ENCODE data around the gene BTG1. TPM values are rescaled to one million over a fixed set of nuclear protein-coding genes. Genes with fewer than 3 reads are reported as not detected.

Gene BTG1
- total and polyA plus RNA-seq, 8 donors, result 87.9 to 308 (median 262) TPM

DNA sequence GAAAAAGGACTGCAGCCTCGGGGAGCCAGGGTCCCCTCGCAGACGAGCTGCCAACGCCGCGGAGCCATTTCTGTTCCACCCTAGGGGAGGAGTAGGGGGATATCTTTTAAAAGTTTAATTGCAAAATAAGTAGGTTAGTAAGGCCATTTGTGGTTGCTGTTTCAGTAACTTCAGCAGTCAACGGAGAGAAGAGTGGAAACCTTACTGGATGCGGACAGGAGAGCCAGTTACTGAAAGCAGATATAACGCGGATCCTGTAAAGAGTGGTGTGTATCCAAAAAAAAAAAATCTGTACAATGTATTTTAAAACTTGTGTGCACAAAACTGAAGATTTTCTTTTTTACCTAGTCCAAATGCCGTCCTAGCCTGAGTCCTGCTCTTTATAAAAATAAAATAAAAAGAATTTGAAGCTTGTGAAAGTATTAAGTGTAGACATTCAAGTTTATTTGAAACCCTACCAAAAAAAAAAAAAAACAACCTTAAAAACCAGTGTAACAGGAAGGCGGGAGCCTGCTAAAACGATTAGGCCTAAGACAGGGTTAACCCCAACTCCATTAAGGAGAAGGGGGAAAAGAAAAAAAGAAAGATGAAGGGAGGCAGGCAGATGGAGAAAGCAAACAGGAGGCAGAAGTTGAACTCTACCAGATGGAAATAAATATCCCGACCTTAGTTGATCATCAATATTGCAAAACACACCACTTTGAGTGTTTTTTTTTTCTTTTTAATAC, 1.0 kb upstream of the BTG1 start:
- Histone ChIP-seq H3K27ac (peak overlapping the region; percentile 96 to 99), H3K4me1 (peaks cover 5 to 14% of the 10 kb centered on the region in 2 donors), H3K4me3 (peak overlapping the region; percentile 36 to 85), H3K9me3 (no peaks in the 10 kb centered on the region), H3K27me3 (no peaks in the 10 kb centered on the region), H3K36me3 (peaks cover 0 to 24% of the 10 kb centered on the region in 2 donors)
- DNase-seq (peak in 1 of 4 donors; percentile 72), ATAC-seq (peak; percentile 0)
- TF ChIP-seq, protein P1, sequence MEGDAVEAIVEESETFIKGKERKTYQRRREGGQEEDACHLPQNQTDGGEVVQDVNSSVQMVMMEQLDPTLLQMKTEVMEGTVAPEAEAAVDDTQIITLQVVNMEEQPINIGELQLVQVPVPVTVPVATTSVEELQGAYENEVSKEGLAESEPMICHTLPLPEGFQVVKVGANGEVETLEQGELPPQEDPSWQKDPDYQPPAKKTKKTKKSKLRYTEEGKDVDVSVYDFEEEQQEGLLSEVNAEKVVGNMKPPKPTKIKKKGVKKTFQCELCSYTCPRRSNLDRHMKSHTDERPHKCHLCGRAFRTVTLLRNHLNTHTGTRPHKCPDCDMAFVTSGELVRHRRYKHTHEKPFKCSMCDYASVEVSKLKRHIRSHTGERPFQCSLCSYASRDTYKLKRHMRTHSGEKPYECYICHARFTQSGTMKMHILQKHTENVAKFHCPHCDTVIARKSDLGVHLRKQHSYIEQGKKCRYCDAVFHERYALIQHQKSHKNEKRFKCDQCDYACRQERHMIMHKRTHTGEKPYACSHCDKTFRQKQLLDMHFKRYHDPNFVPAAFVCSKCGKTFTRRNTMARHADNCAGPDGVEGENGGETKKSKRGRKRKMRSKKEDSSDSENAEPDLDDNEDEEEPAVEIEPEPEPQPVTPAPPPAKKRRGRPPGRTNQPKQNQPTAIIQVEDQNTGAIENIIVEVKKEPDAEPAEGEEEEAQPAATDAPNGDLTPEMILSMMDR (IDR thresholded peaks at IDR 0.05), result no peak
- intact Hi-C loops (cut with DNase I), result no loop called here

DNA sequence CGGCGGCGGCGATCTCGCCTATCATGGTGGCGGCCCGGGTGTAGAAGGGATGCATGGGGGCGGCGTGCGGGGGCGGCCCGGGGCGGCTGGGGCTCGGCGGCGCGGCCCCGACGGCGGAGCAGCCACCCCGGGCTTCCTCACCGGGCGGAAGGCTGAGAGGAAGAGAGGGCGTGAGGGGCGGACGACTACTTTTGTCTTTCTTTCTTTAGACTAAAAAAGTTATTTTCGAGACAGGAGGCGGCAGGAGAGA, 240 bp downstream of the BTG1 start:
- DNase-seq (no peak), ATAC-seq (peak; percentile 0)
- H3K27me3 ChIP-seq, result no peaks in the 10 kb centered on the region
- H3K36me3 ChIP-seq, result peaks cover 0 to 26% of the 10 kb centered on the region in 2 donors
- TF ChIP-seq, protein P1 (IDR thresholded peaks at IDR 0.05), result no peak
- H3K27ac ChIP-seq, result peak overlapping the region; percentile 99 to 100
- intact Hi-C loops (cut with DNase I), result no loop called here
- H3K4me3 ChIP-seq, result peak overlapping the region; percentile 76 to 85
- peaks cover 5 to 21% of the 10 kb centered on the region in 2 donors for H3K4me1 ChIP-seq
- H3K9me3 ChIP-seq, result no peaks in the 10 kb centered on the region

DNA sequence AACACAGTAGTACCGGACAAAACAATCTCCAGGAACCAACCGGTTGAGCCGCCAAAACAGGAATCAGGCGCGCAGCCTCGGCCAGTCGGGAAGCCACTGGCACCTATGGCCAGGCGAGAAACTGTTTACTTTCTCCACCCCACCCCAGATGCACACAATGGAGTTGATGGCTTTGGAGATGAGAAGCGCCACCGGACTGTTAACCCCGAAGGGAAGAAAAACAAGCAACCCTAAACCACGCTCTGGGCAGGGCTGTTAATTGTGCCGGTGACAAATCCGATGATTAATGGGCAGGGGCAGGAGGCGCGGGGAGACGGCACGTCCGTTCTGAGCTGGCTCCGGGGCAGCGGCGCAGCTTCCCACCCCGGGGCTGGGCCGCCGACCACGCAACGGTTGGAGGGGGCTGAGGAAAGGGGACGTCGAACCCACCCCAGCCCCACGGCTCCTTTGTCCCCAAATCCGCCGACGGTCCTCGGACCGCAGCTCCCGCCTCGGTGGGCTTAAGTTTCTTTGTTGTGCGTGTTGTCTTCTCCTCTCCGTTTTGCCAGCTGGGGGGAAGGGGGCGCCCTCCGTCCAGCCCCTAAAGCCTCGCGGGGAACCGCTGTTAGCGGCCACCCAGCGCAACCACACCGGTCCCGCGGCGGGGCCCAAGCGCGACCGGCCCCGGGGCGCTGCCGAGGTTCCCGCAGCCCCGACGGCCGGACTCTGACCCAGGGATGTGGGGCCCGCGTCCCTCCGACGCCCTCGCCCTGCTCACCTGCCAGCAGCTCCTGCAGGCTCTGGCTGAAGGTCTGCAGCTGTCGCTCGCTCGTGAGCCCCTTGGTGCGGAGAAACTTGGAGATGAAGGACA, 790 bp downstream of the BTG1 start:
- DNase-seq (peak in 2 of 4 donors; percentile 56 to 88), ATAC-seq (peak; percentile 2)
- peaks cover 5 to 26% of the 10 kb centered on the region in 2 donors for H3K4me1 ChIP-seq
- peaks cover 0 to 26% of the 10 kb centered on the region in 2 donors for H3K36me3 ChIP-seq
- TF ChIP-seq, protein P1 (IDR thresholded peaks at IDR 0.05), result no peak
- H3K9me3 ChIP-seq, result no peaks in the 10 kb centered on the region
- H3K27me3 ChIP-seq, result no peaks in the 10 kb centered on the region
- peak overlapping the region; percentile 76 to 85 for H3K4me3 ChIP-seq
- intact Hi-C loops (cut with DNase I), result no loop called here
- peak overlapping the region; percentile 99 to 100 for H3K27ac ChIP-seq

DNA sequence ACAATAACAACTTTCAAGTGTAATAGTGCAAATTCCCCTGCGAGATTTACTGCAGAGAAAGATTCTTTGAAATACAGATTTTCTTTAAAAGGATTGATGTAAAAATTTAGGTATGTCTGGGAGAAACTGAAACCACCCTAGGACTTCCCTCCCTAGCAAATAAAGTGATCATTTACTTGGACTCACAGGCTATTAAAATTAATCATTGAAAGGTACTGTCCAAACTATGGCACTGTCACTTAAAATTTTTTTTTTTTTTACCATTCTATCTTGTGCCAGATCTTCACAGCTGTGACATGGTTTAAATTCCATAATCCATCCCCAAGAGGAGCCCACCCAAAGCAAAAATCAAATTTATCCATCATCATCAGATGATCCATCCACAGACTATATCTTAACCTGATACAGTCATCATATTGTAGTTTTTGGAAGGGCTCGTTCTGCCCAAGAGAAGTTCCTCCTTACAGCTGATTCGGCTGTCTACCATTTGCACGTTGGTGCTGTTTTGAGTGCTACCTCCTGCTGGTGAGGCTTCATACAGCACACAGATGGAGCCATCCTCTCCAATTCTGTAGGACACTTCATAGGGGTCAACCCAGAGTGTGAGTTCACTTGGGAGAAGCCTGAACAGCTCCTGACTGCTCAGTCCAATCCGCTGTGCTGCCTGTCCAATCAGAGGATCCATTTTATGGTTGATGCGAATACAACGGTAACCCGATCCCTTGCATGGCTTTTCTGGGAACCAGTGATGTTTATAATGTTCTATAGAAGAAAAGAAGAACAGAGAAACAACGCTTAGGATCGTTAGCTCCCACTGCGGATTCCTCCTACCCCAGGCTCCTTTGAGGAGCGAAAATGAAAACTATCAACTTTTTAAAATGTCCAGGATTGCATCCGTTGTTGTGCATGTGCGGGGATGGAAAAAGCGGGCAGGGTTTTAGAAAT, 1.7 kb downstream of the BTG1 start:
- Histone ChIP-seq H3K36me3 (peaks cover 0 to 26% of the 10 kb centered on the region in 2 donors), H3K9me3 (no peaks in the 10 kb centered on the region), H3K27ac (peak overlapping the region; percentile 99 to 100), H3K4me1 (peaks cover 8 to 35% of the 10 kb centered on the region in 2 donors), H3K4me3 (peak overlapping the region; percentile 76 to 85), H3K27me3 (no peaks in the 10 kb centered on the region)
- DNase-seq, result peak in 3 of 4 donors; percentile 80 to 92 (median 82)
- TF ChIP-seq, protein P1 (IDR thresholded peaks at IDR 0.05), result peak; percentile 56 to 71
- ATAC-seq, result peak; percentile 63
- intact Hi-C loops (cut with DNase I), result no loop called here

Data from left lung (tissue), 10 donors.